IPS-15b (cell line): ENCODE data around the gene ENAH.

Experiments
- H3K27me3 ChIP-seq: one replicate; pipeline ENCODE4 v1.6.1; 2013; ENCODE audit warnings: low read length; ENCODE audit not compliant: control insufficient read depth, insufficient read depth
- H3K36me3 ChIP-seq: one replicate; pipeline ENCODE4 v1.6.1; 2013; ENCODE audit warnings: low read length; ENCODE audit not compliant: control insufficient read depth, insufficient read depth
- H3K4me1 ChIP-seq: one replicate; pipeline ENCODE4 v1.6.1; 2013; ENCODE audit warnings: mild to moderate bottlenecking, low read length; ENCODE audit not compliant: control insufficient read depth, insufficient read depth
- H3K4me3 ChIP-seq: one replicate; pipeline ENCODE4 v1.5.1; 2013; ENCODE audit warnings: low read depth, low read length
- H3K9ac ChIP-seq: one replicate; pipeline ENCODE4 v1.6.1; 2013; ENCODE audit warnings: low read depth, mild to moderate bottlenecking, low read length
- H3K9me3 ChIP-seq: one replicate; pipeline ENCODE4 v1.6.1; 2013; ENCODE audit warnings: mild to moderate bottlenecking, low read length; ENCODE audit not compliant: control insufficient read depth, insufficient read depth

Gene ENAH

GRCh38 chr1:225470211-225471108, 182.5 kb downstream of the ENAH start:
- Histone ChIP-seq H3K27me3 (no peaks in the 10 kb centered on the region), H3K36me3 (no peaks in the 10 kb centered on the region), H3K9me3 (no peaks in the 10 kb centered on the region), H3K4me3 (no peak overlapping the region), H3K4me1 (peaks cover 6% of the 10 kb centered on the region), H3K9ac (no peak overlapping the region)

- peaks cover 12% of the 10 kb centered on the region for H3K4me1 ChIP-seq
- H3K9ac ChIP-seq: no peak overlapping the region
- no peaks in the 10 kb centered on the region for H3K9me3 ChIP-seq
- no peaks in the 10 kb centered on the region for H3K36me3 ChIP-seq
- H3K4me3 ChIP-seq: no peak overlapping the region
- no peaks in the 10 kb centered on the region for H3K27me3 ChIP-seq
These were observed 183.9 kb downstream of the ENAH start for GRCh38 chr1:225469051-225469450.

GRCh38 chr1:225468270-225469020, 184.5 kb downstream of the ENAH start:
- Histone ChIP-seq H3K27me3 (no peaks in the 10 kb centered on the region), H3K4me1 (peaks cover 15% of the 10 kb centered on the region), H3K36me3 (no peaks in the 10 kb centered on the region), H3K4me3 (no peak overlapping the region), H3K9me3 (no peaks in the 10 kb centered on the region), H3K9ac (no peak overlapping the region)

- no peaks in the 10 kb centered on the region for H3K36me3 ChIP-seq
- H3K27me3 ChIP-seq: no peaks in the 10 kb centered on the region
- no peaks in the 10 kb centered on the region for H3K9me3 ChIP-seq
- peaks cover 16% of the 10 kb centered on the region for H3K4me1 ChIP-seq
- H3K4me3 ChIP-seq: no peak overlapping the region
- H3K9ac ChIP-seq: no peak overlapping the region
These were observed 185.5 kb downstream of the ENAH start for GRCh38 chr1:225467193-225468020.

GRCh38 chr1:225466848-225467192, 186.1 kb downstream of the ENAH start:
- Histone ChIP-seq H3K9me3 (no peaks in the 10 kb centered on the region), H3K9ac (no peak overlapping the region), H3K4me1 (peaks cover 16% of the 10 kb centered on the region), H3K4me3 (no peak overlapping the region), H3K36me3 (no peaks in the 10 kb centered on the region), H3K27me3 (no peaks in the 10 kb centered on the region)

GRCh38 chr1:225465793-225466517, 187.0 kb downstream of the ENAH start:
- H3K4me1 ChIP-seq: peaks cover 19% of the 10 kb centered on the region

GRCh38 chr1:225464851-225465792, 187.8 kb downstream of the ENAH start:
- H3K36me3 ChIP-seq: no peaks in the 10 kb centered on the region
- no peak overlapping the region for H3K4me3 ChIP-seq
- no peaks in the 10 kb centered on the region for H3K9me3 ChIP-seq
- H3K9ac ChIP-seq: peak overlapping the region; percentile 50
- no peaks in the 10 kb centered on the region for H3K27me3 ChIP-seq
- H3K4me1 ChIP-seq: peaks cover 19% of the 10 kb centered on the region

More at GRCh38 chr1:225465793-225466517, 187.0 kb downstream of the ENAH start:
- no peaks in the 10 kb centered on the region for H3K36me3 ChIP-seq
- no peaks in the 10 kb centered on the region for H3K9me3 ChIP-seq
- H3K27me3 ChIP-seq: no peaks in the 10 kb centered on the region
- H3K4me3 ChIP-seq: no peak overlapping the region
- H3K9ac ChIP-seq: no peak overlapping the region

- Histone ChIP-seq H3K4me1 (peaks cover 19% of the 10 kb centered on the region), H3K4me3 (no peak overlapping the region), H3K36me3 (no peaks in the 10 kb centered on the region), H3K9ac (no peak overlapping the region), H3K27me3 (no peaks in the 10 kb centered on the region), H3K9me3 (no peaks in the 10 kb centered on the region)
These were observed 190.0 kb downstream of the ENAH start for GRCh38 chr1:225462714-225463574.

GRCh38 chr1:225462429-225462713, 190.6 kb downstream of the ENAH start:
- Histone ChIP-seq H3K36me3 (no peaks in the 10 kb centered on the region), H3K9me3 (no peaks in the 10 kb centered on the region), H3K9ac (no peak overlapping the region), H3K4me1 (peaks cover 19% of the 10 kb centered on the region), H3K27me3 (no peaks in the 10 kb centered on the region), H3K4me3 (no peak overlapping the region)
